ENCODE results near the gene TICAM2. TPM values are rescaled to one million over a fixed set of nuclear protein-coding genes. Genes with fewer than 3 reads are reported as not detected.

The TICAM2 gene
- total and polyA plus RNA-seq, 10 of the 15 experiments (the other 5 are each of a cell fraction or from before 2014, with no cell fraction given): 0.14 to 7.0 (median 2.9) TPM

- TF ChIP-seq ZBTB11 (CRISPR knock-in tag; IDR thresholded peaks at IDR 0.05) (no peak), MXI1 (IDR thresholded peaks at IDR 0.05; ENCODE audit: low read depth, low read length) (no peak), TCF3 (IDR thresholded peaks at IDR 0.05; ENCODE audit: borderline replicate concordance, insufficient read depth, low read depth, low read length) (no peak), RUNX3 (IDR thresholded peaks at IDR 0.05; ENCODE audit: low read length) (0 out of 2 replicates have a peak, but pooled peaks have one; percentile 28), CHD1 (IDR thresholded peaks at IDR 0.05; ENCODE audit: low read depth, low read length) (no peak), RCOR1 (conservative IDR thresholded peaks at IDR 0.05; ENCODE audit: low read depth, low read length) (no peak), SP1 (IDR thresholded peaks at IDR 0.05; ENCODE audit: low read depth, low read length) (no peak), IRF4 (IDR thresholded peaks at IDR 0.05; ENCODE audit: low read depth, low read length) (no peak), CBX3 (IDR thresholded peaks at IDR 0.05; ENCODE audit: borderline replicate concordance, low read depth) (no peak), RAD51 (IDR thresholded peaks at IDR 0.05) (no peak), RAD21 (IDR thresholded peaks at IDR 0.05; ENCODE audit: insufficient read depth, low read depth, low read length) (no peak), SMAD1 (IDR thresholded peaks at IDR 0.05; ENCODE audit: low read depth, partially characterized antibody) (no peak), EED (IDR thresholded peaks at IDR 0.05; ENCODE audit: low read depth) (peak; percentile 75), ZBED1 (IDR thresholded peaks at IDR 0.05; ENCODE audit: borderline replicate concordance) (no peak)
- TF ChIP-seq, protein P1, sequence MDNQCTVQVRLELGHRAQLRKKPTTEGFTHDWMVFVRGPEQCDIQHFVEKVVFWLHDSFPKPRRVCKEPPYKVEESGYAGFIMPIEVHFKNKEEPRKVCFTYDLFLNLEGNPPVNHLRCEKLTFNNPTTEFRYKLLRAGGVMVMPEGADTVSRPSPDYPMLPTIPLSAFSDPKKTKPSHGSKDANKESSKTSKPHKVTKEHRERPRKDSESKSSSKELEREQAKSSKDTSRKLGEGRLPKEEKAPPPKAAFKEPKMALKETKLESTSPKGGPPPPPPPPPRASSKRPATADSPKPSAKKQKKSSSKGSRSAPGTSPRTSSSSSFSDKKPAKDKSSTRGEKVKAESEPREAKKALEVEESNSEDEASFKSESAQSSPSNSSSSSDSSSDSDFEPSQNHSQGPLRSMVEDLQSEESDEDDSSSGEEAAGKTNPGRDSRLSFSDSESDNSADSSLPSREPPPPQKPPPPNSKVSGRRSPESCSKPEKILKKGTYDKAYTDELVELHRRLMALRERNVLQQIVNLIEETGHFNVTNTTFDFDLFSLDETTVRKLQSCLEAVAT (IDR thresholded peaks at IDR 0.05): no peak
- TF ChIP-seq, protein P2, sequence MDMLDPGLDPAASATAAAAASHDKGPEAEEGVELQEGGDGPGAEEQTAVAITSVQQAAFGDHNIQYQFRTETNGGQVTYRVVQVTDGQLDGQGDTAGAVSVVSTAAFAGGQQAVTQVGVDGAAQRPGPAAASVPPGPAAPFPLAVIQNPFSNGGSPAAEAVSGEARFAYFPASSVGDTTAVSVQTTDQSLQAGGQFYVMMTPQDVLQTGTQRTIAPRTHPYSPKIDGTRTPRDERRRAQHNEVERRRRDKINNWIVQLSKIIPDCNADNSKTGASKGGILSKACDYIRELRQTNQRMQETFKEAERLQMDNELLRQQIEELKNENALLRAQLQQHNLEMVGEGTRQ (IDR thresholded peaks at IDR 0.05; ENCODE audit: borderline replicate concordance, low read depth, low read length): no peak
These were observed 18.8 kb downstream of the TICAM2 start (continued) for GRCh38 chr5:115583474-115583873.

All from GM12878 (cell line).